CD14-positive monocyte (primary cell): ENCODE results near the gene BCL2L1. TPM values are rescaled to one million over a fixed set of nuclear protein-coding genes. Genes with fewer than 3 reads are reported as not detected.
"Not testable (repeated sequence)": the region's sequence is repeated elsewhere in the genome, so short reads cannot be mapped to it uniquely, and the experiment has no call there.

Source experiments
- DNase-seq, 3 donors: peaks; one replicate each; pipeline ENCODE4 v3.0.0-alpha.2; 2011 to 2022
- H2AFZ ChIP-seq: 2 replicates; pipeline ENCODE4 v1.6.0; 2012; ENCODE audit warnings: mild to moderate bottlenecking, low read depth, low read length, inconsistent platforms; ENCODE audit not compliant: insufficient read depth, poor library complexity, severe bottlenecking
- H3K27ac ChIP-seq, 2 donors: 1 replicate in 1 of 2; 2 replicates in 1 of 2; pipeline ENCODE4 v1.5.1; 2012 to 2013; ENCODE audit warnings: low read length in 2 of 2, control low read depth in 1 of 2, inconsistent platforms in 1 of 2, low read depth in 1 of 2, mild to moderate bottlenecking in 1 of 2
- H3K27me3 ChIP-seq, 2 donors: one replicate each; pipeline versions ENCODE4 v1.6.0 to v1.6.1; 2011 to 2013; ENCODE audit warnings: low read length in 2 of 2; ENCODE audit not compliant: control insufficient read depth in 2 of 2, insufficient read depth in 2 of 2
- H3K36me3 ChIP-seq, 2 donors: replicated peaks in 1 of 2; 1 replicate in 1 of 2; 2 replicates in 1 of 2; pipeline versions ENCODE4 v1.5.1 to v1.6.1; 2012 to 2013; ENCODE audit warnings: low read length in 2 of 2, control low read depth in 1 of 2, inconsistent platforms in 1 of 2, mild to moderate bottlenecking in 1 of 2; ENCODE audit not compliant: insufficient read depth in 2 of 2, control insufficient read depth in 1 of 2
- H3K4me1 ChIP-seq, 2 donors: 1 replicate in 1 of 2; 2 replicates in 1 of 2; pipeline versions ENCODE4 v1.5.1 to v1.6.1; 2012 to 2013; ENCODE audit warnings: low read length in 2 of 2, control low read depth in 1 of 2, inconsistent platforms in 1 of 2, mild to moderate bottlenecking in 1 of 2, moderate library complexity in 1 of 2; ENCODE audit not compliant: insufficient read depth in 2 of 2, control insufficient read depth in 1 of 2
- H3K4me2 ChIP-seq: replicated peaks from 2 replicates; pipeline ENCODE3; 2012; ENCODE audit warnings: low read length, moderate library complexity, mild to moderate bottlenecking; ENCODE audit not compliant: poor library complexity, severe bottlenecking; ENCODE audit errors: extremely low read depth
- H3K4me3 ChIP-seq, 3 experiments: fragments of 200-600 bp in 1 of 3; sonication (generic) in 1 of 3; replicated peaks in 1 of 3; 1 replicate in 2 of 3; 2 replicates in 1 of 3; pipeline ENCODE4 v1.5.1; 2011 to 2013; ENCODE audit warnings: low read length in 3 of 3, mild to moderate bottlenecking in 3 of 3, control low read depth in 2 of 3, low read depth in 2 of 3, inconsistent platforms in 1 of 3, moderate library complexity in 1 of 3
- H3K79me2 ChIP-seq: 2 replicates; pipeline ENCODE4 v1.6.0; 2012; ENCODE audit warnings: mild to moderate bottlenecking, control low read depth, inconsistent platforms, low read length, moderate library complexity; ENCODE audit not compliant: insufficient read depth
- H3K9ac ChIP-seq: 2 replicates; pipeline ENCODE4 v1.6.0; 2017; ENCODE audit warnings: low read length, mild to moderate bottlenecking; ENCODE audit not compliant: insufficient read depth, poor library complexity, severe bottlenecking
- H3K9me3 ChIP-seq, 2 donors: replicated peaks in 1 of 2; 1 replicate in 1 of 2; 2 replicates in 1 of 2; pipeline versions ENCODE4 v1.5.1 to v1.6.1; 2012 to 2013; ENCODE audit warnings: low read length in 2 of 2, control low read depth in 1 of 2; ENCODE audit not compliant: control insufficient read depth in 1 of 2, insufficient read depth in 1 of 2
- H4K20me1 ChIP-seq: 2 replicates; pipeline ENCODE4 v1.6.0; 2012; ENCODE audit warnings: mild to moderate bottlenecking, low read length, control low read depth, moderate library complexity; ENCODE audit not compliant: insufficient read depth
- H3K27ac Mint-ChIP-seq, 7 donors: one replicate each; pipeline ENCODE4 v1.8.0; 2020; ENCODE audit warnings: mild to moderate bottlenecking in 7 of 7, mixed read lengths in 7 of 7, moderate library complexity in 6 of 7, inconsistent platforms in 2 of 7
- H3K27me3 Mint-ChIP-seq, 3 donors: one replicate each; pipeline ENCODE4 v1.8.0; 2021 to 2022; ENCODE audit warnings: low read depth in 3 of 3, mild to moderate bottlenecking in 3 of 3, mixed read lengths in 3 of 3, moderate library complexity in 3 of 3, inconsistent platforms in 1 of 3
- H3K36me3 Mint-ChIP-seq, 2 donors: one replicate each; pipeline ENCODE4 v1.8.0; 2020; ENCODE audit warnings: mixed read lengths in 2 of 2, inconsistent platforms in 1 of 2, mild to moderate bottlenecking in 1 of 2
- H3K4me1 Mint-ChIP-seq: one replicate; pipeline ENCODE4 v1.8.0; 2020; ENCODE audit warnings: mild to moderate bottlenecking, mixed read lengths
- H3K4me3 Mint-ChIP-seq, 2 donors: one replicate each; pipeline ENCODE4 v1.8.0; 2020; ENCODE audit warnings: mild to moderate bottlenecking in 2 of 2, mixed read lengths in 2 of 2, moderate library complexity in 1 of 2
- H3K9me3 Mint-ChIP-seq, 7 donors: one replicate each; pipeline ENCODE4 v1.8.0; 2020 to 2022; ENCODE audit warnings: mixed read lengths in 7 of 7, mild to moderate bottlenecking in 6 of 7, moderate library complexity in 6 of 7, inconsistent platforms in 2 of 7
- WGBS: methylation state at CpG from one replicate; pipeline ENCODE4 v1.1.5; 2013; ENCODE audit warnings: missing lambda C conversion rate; ENCODE audit not compliant: insufficient coverage; 5-methylcytosine and 5-hydroxymethylcytosine counted together
- intact Hi-C, 2 donors: fragments of 100-400 bp; cut with micrococcal nuclease; formaldehyde crosslinking; loops; one replicate each; pipeline versions ENCODE4 v1.15.0 to v1.15.1; 2023
- polyA plus RNA-seq, 3 donors: library from polyadenylated mRNA; depleted of rRNA in 1 of 3; unstranded in 2 of 3; stranded (reverse) in 1 of 3; fragments of 300-500 nt in 2 of 3; fragments of >200 nt in 1 of 3; fragmentation: Illumina TruSeq in 2 of 3; gene quantifications; 1 replicate in 2 of 3; 2 replicates in 1 of 3; pipeline ENCODE4 v1.2.3, GENCODE V29; 2012 to 2021
- TF ChIP-seq, protein P1 (sequence below): fragments of 200-600 bp; IDR thresholded peaks from one replicate; pipeline ENCODE4 v1.8.0; 2022; ENCODE audit warnings: antibody characterized with exemption, mild to moderate bottlenecking

BCL2L1 gene
- polyA plus RNA-seq, 3 donors: 12.4 to 16.8 (median 14.3) TPM

DNA sequence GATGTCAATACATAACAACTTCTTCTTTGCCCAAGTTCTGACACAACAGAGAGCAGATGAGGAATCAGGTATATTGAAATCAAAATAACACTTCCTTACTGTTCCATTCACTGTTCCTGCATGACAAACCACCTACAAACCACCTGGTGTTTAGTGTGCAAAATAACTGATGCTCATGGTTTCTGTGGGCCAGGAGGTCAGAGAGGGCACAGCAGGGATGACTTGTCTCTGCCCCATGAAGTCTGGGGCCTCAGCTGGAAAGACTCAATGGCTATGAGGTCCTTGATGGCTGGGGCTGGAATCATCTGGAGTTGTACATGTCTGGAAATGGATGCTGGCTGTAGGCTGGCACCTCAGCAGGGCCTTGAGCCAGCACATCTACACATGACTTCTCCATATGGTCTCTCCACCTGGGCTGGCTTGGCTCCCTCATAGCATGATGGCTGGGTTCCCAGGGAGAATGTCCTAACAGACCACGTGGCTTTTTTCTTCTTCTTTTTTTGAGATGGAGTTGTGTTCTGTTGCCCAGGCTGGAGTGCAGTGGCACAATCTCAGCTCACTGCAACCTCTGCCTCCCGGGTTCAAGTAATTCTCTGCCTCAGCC lies 92.4 kb downstream of the BCL2L1 start:
- Mint-ChIP-seq H3K4me3 (no peak overlapping the region), H3K36me3 (no peaks in the 10 kb centered on the region), H3K27me3 (peaks cover 0 to 2% (median 0%) of the 10 kb centered on the region in 3 donors), H3K27ac (no peak overlapping the region), H3K4me1 (peaks cover 2% of the 10 kb centered on the region), H3K9me3 (no peaks in the 10 kb centered on the region)
- Histone ChIP-seq H3K27ac (no peak overlapping the region), H3K4me2 (no peak overlapping the region), H3K9ac (no peak overlapping the region), H3K79me2 (no peaks in the 10 kb centered on the region), H3K36me3 (no peaks in the 10 kb centered on the region), H3K27me3 (no peaks in the 10 kb centered on the region), H2AFZ (no peak overlapping the region), H4K20me1 (no peaks in the 10 kb centered on the region), H3K4me1 (no peaks in the 10 kb centered on the region), H3K4me3 (no peak overlapping the region), H3K9me3 (no peaks in the 10 kb centered on the region)
- intact Hi-C loops: no loop called here
- TF ChIP-seq, protein P1, sequence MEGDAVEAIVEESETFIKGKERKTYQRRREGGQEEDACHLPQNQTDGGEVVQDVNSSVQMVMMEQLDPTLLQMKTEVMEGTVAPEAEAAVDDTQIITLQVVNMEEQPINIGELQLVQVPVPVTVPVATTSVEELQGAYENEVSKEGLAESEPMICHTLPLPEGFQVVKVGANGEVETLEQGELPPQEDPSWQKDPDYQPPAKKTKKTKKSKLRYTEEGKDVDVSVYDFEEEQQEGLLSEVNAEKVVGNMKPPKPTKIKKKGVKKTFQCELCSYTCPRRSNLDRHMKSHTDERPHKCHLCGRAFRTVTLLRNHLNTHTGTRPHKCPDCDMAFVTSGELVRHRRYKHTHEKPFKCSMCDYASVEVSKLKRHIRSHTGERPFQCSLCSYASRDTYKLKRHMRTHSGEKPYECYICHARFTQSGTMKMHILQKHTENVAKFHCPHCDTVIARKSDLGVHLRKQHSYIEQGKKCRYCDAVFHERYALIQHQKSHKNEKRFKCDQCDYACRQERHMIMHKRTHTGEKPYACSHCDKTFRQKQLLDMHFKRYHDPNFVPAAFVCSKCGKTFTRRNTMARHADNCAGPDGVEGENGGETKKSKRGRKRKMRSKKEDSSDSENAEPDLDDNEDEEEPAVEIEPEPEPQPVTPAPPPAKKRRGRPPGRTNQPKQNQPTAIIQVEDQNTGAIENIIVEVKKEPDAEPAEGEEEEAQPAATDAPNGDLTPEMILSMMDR: no peak
- no peak for DNase-seq
- 0% methylated on average over 1 of the region's 2 CpGs for WGBS

DNA sequence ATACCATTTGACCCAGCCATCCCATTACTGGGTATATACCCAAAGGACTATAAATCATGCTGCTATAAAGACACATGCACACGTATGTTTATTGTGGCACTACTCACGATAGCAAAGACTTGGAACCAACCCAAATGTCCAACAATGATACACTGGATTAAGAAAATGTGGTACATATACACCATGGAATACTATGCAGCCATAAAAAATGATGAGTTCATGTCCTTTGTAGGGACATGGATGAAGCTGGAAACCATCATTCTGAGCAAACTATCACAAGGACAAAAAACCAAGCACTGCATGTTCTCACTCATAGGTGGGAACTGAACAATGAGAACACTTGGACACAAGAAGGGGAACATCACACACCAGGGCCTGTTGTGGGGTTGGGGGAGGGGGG lies 94.6 kb downstream of the BCL2L1 start:
- H3K36me3 ChIP-seq, H3K9ac ChIP-seq, H3K4me2 ChIP-seq, H3K9me3 ChIP-seq, H3K27ac ChIP-seq, H3K27me3 Mint-ChIP-seq, H4K20me1 ChIP-seq, H3K79me2 ChIP-seq, H3K4me1 Mint-ChIP-seq, H3K9me3 Mint-ChIP-seq, intact Hi-C loops, H3K4me3 Mint-ChIP-seq, H3K27me3 ChIP-seq, H3K4me1 ChIP-seq, H2AFZ ChIP-seq, DNase-seq, H3K4me3 ChIP-seq, H3K27ac Mint-ChIP-seq, H3K36me3 Mint-ChIP-seq: not testable (repeated sequence)
- WGBS: no CpG with 5 or more reads among the region's 2 CpGs

DNA sequence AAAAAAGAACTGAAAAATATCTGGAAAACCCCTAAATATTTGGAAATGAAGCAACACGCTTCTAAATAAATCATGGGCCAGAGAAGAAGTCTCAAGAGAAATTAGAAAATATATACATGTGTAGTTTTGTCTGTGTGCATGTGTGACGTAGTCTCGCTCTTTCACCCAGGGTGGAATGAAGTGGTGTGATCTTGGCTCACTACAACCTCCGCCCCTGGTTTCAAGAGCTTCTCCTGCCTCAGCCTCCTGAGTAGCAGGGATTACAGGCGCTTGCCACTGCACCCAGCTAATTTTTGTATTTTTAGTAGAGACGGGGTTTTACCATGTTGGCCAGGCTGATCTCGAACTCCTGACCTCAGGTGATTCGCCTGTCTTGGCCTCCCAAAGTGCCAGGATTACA lies 96.1 kb downstream of the BCL2L1 start:
- H3K27ac Mint-ChIP-seq, intact Hi-C loops, H3K4me3 ChIP-seq, H3K79me2 ChIP-seq, H3K9me3 ChIP-seq, H3K36me3 ChIP-seq, H3K4me1 ChIP-seq, H3K27me3 Mint-ChIP-seq, H3K27me3 ChIP-seq, H3K9me3 Mint-ChIP-seq, H2AFZ ChIP-seq, H3K9ac ChIP-seq, H3K4me3 Mint-ChIP-seq, H4K20me1 ChIP-seq, DNase-seq, H3K27ac ChIP-seq, H3K4me1 Mint-ChIP-seq, H3K36me3 Mint-ChIP-seq, H3K4me2 ChIP-seq: not testable (repeated sequence)
- WGBS: 100% methylated on average over 1 of the region's 8 CpGs

DNA sequence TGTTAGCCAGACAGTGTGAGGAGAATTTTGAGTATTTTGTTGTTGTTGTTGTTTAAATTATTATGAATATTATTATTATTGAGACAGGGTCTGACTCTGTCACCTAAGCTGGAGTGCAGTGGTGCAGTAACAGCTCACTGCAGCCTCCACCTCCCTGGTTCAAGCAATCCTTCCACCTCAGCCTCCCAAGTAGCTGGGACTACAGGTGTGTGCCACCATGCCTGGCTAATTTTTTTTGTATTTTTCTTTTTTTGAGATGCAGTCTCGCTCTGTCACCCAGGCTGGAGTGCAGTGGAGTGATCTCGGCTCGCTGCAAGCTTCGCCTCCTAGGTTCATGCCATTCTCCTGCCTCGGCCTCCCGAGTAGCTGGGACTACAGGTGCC lies 99.6 kb downstream of the BCL2L1 start:
- H3K4me2 ChIP-seq, H3K4me3 ChIP-seq, H3K27me3 Mint-ChIP-seq, H3K27me3 ChIP-seq, H3K27ac ChIP-seq, H3K27ac Mint-ChIP-seq, H3K36me3 Mint-ChIP-seq, H3K4me3 Mint-ChIP-seq, H3K9ac ChIP-seq, H2AFZ ChIP-seq, H3K79me2 ChIP-seq, DNase-seq, H4K20me1 ChIP-seq, H3K4me1 ChIP-seq, H3K4me1 Mint-ChIP-seq, H3K9me3 ChIP-seq, intact Hi-C loops, H3K9me3 Mint-ChIP-seq, H3K36me3 ChIP-seq: not testable (repeated sequence)
- WGBS: 95% methylated on average over 3 of the region's 6 CpGs
